ENCODE measurements around the gene UROC1.

UROC1 gene

GRCh38 chr3:126476166-126477060, 41.2 kb downstream of the UROC1 start:
- peak; percentile 37 for DNase-seq

GRCh38 chr3:126475413-126476114, 42.0 kb downstream of the UROC1 start, which contains the start of gene ZXDC:
ZXDC (minus strand) TSS chr3:126475891; CDS start chr3:126475865, 26 bp downstream.
- peak; percentile 86 for DNase-seq

GRCh38 chr3:126474498-126475412, 42.8 kb downstream of the UROC1 start:
- DNase-seq: peak; percentile 16

- no peak for DNase-seq
Observed at GRCh38 chr3:126473292-126474168, 44.0 kb downstream of the UROC1 start.

- no peak for DNase-seq
Observed at GRCh38 chr3:126472277-126473006, 45.1 kb downstream of the UROC1 start.

- DNase-seq: no peak
Observed at GRCh38 chr3:126469479-126469878, 48.1 kb downstream of the UROC1 start.

- no peak for DNase-seq
Observed at GRCh38 chr3:126468028-126468891, 49.3 kb downstream of the UROC1 start.

GRCh38 chr3:126467611-126467955, 50.0 kb downstream of the UROC1 start:
- DNase-seq: no peak

- no peak for DNase-seq
Observed at GRCh38 chr3:126466886-126467610, 50.5 kb downstream of the UROC1 start.

- no peak for DNase-seq
Observed at GRCh38 chr3:126465928-126466544, 51.5 kb downstream of the UROC1 start.

GRCh38 chr3:126464997-126465396, 52.6 kb downstream of the UROC1 start:
- DNase-seq: no peak

- no peak for DNase-seq
Observed at GRCh38 chr3:126464494-126464893, 53.1 kb downstream of the UROC1 start.

- DNase-seq: no peak
Observed at GRCh38 chr3:126464093-126464492, 53.5 kb downstream of the UROC1 start.

GRCh38 chr3:126463521-126463920, 54.1 kb downstream of the UROC1 start:
- DNase-seq: no peak

GRCh38 chr3:126461450-126462070, 56.0 kb downstream of the UROC1 start:
- DNase-seq: no peak

- no peak for DNase-seq
Observed at GRCh38 chr3:126460381-126460780, 57.2 kb downstream of the UROC1 start.

GRCh38 chr3:126459763-126460127, 57.8 kb downstream of the UROC1 start:
- no peak for DNase-seq

- no peak for DNase-seq
Observed at GRCh38 chr3:126459111-126459762, 58.3 kb downstream of the UROC1 start.

All from effector CD8-positive, alpha-beta T cell (primary cell).